Cardiac septum (tissue), 1 donor: ENCODE data around the gene ALOX5. TPM values are rescaled to one million over a fixed set of nuclear protein-coding genes. Genes with fewer than 3 reads are reported as not detected.

ENCODE experiments used
- DNase-seq: peaks from one replicate; pipeline ENCODE4 v3.0.0-alpha.2; 2020; ENCODE audit warnings: low spot score
- intact Hi-C: fragments of 100-400 bp; cut with DNase I; formaldehyde crosslinking; loops from one replicate; pipeline ENCODE4 v1.14.0; 2022
- total RNA-seq: library from RNA; stranded (reverse); fragmentation: NEBNext Ultra II Directional; extraction: Animal tissue kit (Norgen Biotek cat#: 25700); gene quantifications from one replicate; pipeline ENCODE4 v1.2.1, GENCODE V29; 2021
- donor health status: DM: no; HTN: no; CAD: no.

ALOX5 gene
- total RNA-seq, 1 donor from 2014 or later: 4.9 TPM

GRCh38 chr10:45421221-45422097 is 47.4 kb downstream of the ALOX5 start:
- intact Hi-C loops: no loop called here
- DNase-seq: no peak

DNA sequence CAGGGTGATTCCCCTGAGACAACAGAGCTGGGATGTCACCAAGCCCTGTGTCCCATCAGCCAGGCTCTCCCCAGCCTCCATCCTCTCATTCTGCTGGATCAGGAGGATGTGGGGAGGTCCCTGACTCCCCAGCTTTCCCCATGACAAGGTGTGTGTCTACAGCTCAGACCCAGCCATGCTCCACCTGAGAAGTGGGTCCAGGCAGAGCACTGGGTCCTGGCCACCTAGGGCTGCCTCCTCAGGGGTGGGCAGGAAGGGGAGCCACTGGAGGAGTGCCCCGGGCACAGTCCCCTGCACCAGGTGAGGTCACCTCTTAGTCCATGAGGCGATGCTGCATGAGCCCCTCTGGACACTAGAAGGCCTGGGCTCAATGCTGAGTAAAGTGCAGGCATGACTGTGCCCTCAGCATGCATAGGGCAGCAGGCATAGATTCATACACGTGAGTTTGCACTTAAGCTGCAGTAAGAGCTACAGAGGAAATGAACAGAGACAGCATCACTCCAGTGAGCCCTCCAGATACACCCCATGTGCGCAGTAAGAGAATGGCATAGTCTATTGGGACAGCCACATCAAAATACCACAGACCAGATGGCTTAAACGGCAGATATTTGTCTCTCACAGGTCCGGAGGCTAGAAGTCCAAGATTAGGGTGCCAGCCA is 48.3 kb downstream of the ALOX5 start:
- DNase-seq: no peak
- intact Hi-C loops: no loop called here

- no peak for DNase-seq
- intact Hi-C loops: no loop called here
These were observed 49.0 kb downstream of the ALOX5 start for GRCh38 chr10:45422866-45423659.

GRCh38 chr10:45423976-45424499 is 50.0 kb downstream of the ALOX5 start:
- intact Hi-C loops: no loop called here
- DNase-seq: no peak

DNA sequence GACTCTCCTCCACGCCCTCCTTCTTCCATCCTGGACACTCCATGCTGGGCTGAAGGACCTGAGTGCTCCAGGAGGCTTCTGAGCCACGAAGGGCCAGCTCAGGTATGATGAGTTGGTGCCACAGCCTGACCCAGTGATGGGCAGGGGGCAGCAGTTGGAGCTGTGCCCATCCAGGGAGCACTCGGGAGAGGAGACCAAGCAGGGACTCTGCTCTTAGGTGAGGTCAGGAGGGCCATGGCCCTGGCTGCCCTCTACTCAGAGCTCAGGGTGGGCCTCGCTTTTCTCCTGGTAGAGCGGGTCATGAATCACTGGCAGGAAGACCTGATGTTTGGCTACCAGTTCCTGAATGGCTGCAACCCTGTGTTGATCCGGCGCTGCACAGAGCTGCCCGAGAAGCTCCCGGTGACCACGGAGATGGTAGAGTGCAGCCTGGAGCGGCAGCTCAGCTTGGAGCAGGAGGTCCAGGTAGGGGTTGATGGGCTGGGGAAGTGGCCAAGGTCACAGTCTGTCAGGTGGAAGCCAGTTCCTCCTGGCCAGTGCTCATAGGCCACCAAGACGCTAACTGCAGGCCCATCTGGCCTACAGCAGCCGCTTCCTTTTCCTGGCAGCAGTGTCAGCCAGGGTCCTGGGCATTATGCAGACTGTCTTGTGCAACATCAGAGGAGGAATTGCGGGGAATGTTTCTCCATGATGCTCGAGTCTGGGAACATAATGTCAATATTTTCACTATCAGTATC is 50.8 kb downstream of the ALOX5 start:
- DNase-seq: no peak
- intact Hi-C loops: no loop called here

DNA sequence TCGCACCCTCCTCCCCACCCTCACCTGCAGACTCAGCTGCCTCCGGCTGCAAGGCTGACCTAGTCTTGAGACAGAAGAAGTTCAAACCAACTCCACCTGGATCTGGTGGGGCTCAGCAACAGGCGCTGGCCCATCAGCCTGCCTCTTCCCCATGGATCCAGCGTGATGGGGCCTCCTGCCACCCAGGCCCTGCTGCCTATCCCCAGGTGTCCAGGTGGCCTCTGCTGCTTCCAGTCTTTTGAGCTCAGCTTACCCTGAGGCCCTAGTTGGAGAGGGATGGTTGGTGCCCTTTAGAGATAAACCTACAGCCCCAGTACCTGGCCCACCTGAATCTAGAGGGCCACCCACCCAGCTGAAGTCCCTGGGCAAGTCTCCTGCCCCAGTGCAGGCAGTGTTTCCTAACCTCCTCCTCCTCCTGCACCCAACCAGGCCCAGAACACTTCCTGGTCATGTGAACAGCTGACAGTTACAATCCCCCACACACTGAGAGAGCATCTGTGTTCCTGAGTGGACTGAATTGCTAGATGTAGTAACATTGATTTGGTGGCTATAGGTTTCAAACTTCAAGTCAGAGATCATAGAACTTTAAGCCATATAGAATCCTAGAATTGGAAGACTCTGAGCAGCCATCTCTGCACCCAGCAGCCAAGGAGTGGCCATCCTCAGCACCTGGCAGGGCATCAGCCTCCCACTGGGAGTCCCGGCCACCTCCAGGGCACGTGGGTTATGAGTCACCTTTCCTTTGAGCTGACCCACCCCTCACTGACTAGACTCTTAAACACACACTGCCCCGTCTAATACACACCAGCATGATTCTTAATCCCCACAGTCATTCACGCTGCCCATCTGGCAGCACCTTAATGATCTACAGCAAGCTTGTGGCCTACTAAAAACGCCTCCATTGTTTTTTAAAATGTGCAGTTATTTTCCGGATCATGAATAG is 51.9 kb downstream of the ALOX5 start:
- DNase-seq: no peak

DNA sequence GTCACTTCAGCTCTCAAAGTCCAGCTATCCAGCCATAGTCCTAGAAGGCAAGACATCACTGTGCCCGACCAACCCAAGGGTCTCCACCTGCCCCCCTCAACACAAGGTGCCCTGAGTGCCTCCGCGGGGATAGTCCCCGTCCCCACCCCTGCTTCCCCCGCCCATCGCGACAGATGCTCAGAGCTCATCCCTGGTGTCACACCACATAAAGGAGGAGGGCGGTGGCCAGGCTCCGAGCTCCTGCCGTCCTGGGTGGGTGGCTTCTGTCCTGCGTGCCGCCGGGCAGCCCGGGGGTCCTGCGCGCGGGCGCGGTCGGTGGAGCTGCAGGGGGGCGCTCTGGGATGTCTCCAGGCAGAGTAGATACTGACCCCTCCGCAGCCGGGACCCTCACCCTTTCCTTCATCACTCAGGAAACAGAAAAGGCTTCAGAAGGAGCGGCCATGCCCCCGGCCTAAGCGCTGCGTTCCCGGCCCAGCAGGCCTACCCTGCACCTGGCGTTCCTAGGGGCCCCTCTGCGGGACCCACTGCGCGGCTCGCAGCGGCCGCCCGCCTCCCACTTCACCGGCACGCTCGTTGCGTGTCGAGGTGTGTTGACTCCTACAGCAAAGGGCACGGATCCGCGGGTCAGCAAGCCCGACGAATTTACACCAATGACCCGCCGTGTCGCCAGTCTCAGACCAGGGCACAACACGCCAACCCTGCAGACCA is 53.4 kb downstream of the ALOX5 start:
- intact Hi-C loops: no loop called here
- DNase-seq: no peak

More for the DNA sequence above, 51.9 kb downstream of the ALOX5 start:
- intact Hi-C loops: no loop called here

DNA sequence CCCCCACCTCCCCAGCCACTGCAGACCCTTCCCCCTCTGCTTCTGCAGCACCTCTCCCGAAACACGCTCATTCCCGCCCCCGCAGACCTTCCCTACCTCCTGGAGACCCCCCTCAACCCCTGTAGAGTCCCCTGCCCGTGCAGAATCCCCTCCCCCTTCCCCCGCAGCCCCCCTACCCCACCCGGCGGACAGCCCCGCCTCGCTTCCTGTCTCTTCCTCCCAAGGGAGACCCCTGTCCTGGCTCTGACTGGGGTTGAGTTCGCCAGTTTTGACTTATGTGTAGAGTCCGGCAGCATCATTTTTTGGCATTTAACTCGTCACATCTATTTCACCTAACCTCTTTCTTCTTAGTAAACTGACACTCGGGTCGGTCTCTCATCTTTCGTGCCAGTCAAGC is 54.0 kb downstream of the ALOX5 start:
- intact Hi-C loops: no loop called here
- no peak for DNase-seq

DNA sequence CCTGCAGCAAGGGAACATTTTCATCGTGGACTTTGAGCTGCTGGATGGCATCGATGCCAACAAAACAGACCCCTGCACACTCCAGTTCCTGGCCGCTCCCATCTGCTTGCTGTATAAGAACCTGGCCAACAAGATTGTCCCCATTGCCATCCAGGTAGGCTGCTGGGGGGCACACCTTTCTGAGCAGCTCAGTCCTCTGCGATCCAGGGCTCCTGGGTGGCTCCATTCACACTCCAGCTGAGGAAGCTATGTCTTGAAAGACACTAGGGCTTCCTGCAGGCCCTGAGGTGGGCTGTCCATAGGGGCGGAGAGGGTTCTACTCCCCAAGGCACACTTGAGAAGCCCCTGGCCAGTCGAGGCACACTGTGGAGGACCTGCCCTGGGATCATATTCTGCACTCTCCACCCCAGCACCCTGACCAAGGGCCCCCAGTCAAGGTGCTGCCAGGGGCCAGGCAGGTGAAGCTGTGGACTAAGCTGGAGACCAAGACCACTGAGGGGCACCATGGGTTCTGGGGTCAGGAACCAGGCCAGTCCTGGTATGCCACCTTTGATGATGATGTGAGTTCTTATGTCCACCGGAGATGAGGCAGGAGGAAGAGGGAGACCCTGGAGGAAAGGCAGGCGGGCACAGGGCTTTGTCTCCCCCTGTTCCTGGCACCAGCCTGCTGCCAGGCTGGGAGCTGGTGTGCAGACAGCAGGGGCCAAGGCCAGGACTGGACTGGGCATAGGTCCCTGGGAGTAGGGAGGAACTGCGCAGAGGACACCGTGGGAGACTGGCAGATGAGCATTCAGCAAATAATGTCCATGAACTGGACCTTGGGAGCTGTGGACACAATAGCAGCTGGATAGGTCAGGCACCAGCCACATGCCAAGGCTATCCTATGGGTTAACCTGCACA is 54.8 kb downstream of the ALOX5 start:
- no peak for DNase-seq
- intact Hi-C loops: no loop called here

- intact Hi-C loops: no loop called here
- no peak for DNase-seq
These were observed 55.8 kb downstream of the ALOX5 start for GRCh38 chr10:45429790-45430189.

- DNase-seq: no peak
- intact Hi-C loops: no loop called here
These were observed 58.1 kb downstream of the ALOX5 start for GRCh38 chr10:45432113-45432512.

GRCh38 chr10:45432700-45433472 is 58.9 kb downstream of the ALOX5 start:
- no peak for DNase-seq
- intact Hi-C loops: no loop called here

- no peak for DNase-seq
- intact Hi-C loops: no loop called here
These were observed 59.9 kb downstream of the ALOX5 start for GRCh38 chr10:45433716-45434469.

DNA sequence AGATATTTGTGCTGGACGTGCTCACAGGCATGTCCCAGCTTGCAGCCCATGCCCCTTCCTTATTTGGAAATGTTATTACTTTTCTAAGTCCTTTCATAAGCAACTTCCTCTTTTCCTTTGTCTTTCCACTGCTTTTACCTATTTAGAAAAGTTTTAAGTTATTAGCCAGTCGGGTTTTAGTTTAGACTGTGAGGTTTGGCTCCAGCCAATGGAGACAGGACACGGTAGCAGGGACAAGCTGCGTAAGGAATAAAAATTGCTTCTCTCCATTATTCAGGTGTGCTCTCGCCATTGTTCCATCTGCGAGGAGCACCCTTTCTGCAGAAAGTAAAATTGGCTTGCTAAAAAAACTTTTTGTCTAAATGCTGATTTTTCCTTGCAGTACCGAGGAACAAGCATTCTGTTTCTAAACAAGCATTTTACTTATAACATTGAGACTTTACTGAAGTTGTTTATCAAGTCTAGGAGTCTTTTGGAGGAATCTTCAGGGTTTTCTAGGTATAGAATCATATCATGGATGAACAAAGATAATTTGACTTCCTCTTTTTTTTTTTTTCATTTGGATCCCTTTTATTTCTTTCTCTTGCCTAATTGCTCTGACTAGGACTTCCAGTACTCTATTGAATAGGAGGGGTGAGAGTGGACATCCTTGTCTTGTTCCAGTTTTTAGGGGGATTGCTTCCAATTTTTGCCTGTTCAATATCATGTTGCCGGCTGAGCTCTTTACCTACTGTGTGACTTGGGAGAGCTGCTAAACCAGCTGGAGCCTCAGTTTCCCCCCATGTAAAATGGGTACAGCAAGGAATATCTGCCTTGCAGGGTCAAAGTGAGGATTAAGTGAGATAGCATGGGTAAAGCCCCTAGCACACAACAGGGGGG is 63.8 kb downstream of the ALOX5 start:
- no peak for DNase-seq
- intact Hi-C loops: no loop called here
